ENCODE data around the gene BCAR3. TPM values are rescaled to one million over a fixed set of nuclear protein-coding genes. Genes with fewer than 3 reads are reported as not detected.

BCAR3 gene
- total RNA-seq, 3 donors from 2014 or later (not counting 1 experiment from before 2014, with no cell fraction given), result 0.52 to 6.5 (median 2.4) TPM

- no peaks in the 10 kb centered on the region for H3K36me3 ChIP-seq (ENCODE audit: control insufficient read depth, insufficient read depth, low read length)
- no peaks in the 10 kb centered on the region for H3K4me1 ChIP-seq (ENCODE audit: control insufficient read depth, insufficient read depth, low read length)
- no peak for TF ChIP-seq CTCF (IDR thresholded peaks at IDR 0.05)
- intact Hi-C loops (cut with micrococcal nuclease), result no loop called here
- ATAC-seq (no peak), DNase-seq (no peak)
- 64% methylated on average over 1 of the region's 1 CpG for WGBS (ENCODE audit: insufficient coverage)
- Mint-ChIP-seq H3K36me3 (no peaks in the 10 kb centered on the region), H3K4me3 (no peak overlapping the region), H3K9me3 (no peaks in the 10 kb centered on the region), H3K4me1 (peaks cover 0 to 6% of the 10 kb centered on the region in 2 donors), H3K27ac (no peak overlapping the region), H3K27me3 (ENCODE audit: low read depth in 2 of 2) (peaks cover 9 to 10% of the 10 kb centered on the region in 2 donors)
- H3K4me3 ChIP-seq (ENCODE audit: low read length), result no peak overlapping the region
- H3K27me3 ChIP-seq (ENCODE audit: control insufficient read depth, insufficient read depth, low read length), result peaks cover 3% of the 10 kb centered on the region
- no peaks in the 10 kb centered on the region for H3K9me3 ChIP-seq (ENCODE audit: control insufficient read depth, insufficient read depth, low read length)
- H3K27ac ChIP-seq (ENCODE audit: low read length), result no peak overlapping the region
These were observed 132.5 kb downstream of the BCAR3 start for GRCh38 chr1:93549131-93549530.

- H3K27ac Mint-ChIP-seq, result no peak overlapping the region
- no peaks in the 10 kb centered on the region for H3K9me3 Mint-ChIP-seq
- Histone ChIP-seq H3K27ac (ENCODE audit: low read length) (no peak overlapping the region), H3K27me3 (ENCODE audit: control insufficient read depth, insufficient read depth, low read length) (peaks cover 3% of the 10 kb centered on the region), H3K9me3 (ENCODE audit: control insufficient read depth, insufficient read depth, low read length) (no peaks in the 10 kb centered on the region), H3K4me1 (ENCODE audit: control insufficient read depth, insufficient read depth, low read length) (no peaks in the 10 kb centered on the region), H3K36me3 (ENCODE audit: control insufficient read depth, insufficient read depth, low read length) (no peaks in the 10 kb centered on the region), H3K4me3 (ENCODE audit: low read length) (no peak overlapping the region)
- no peak overlapping the region for H3K4me3 Mint-ChIP-seq
- peaks cover 0 to 2% of the 10 kb centered on the region in 2 donors for H3K27me3 Mint-ChIP-seq (ENCODE audit: low read depth in 2 of 2)
- ATAC-seq (no peak), DNase-seq (no peak)
- WGBS (ENCODE audit: insufficient coverage), result 90% methylated on average over 3 of the region's 3 CpGs
- no peaks in the 10 kb centered on the region for H3K4me1 Mint-ChIP-seq
- H3K36me3 Mint-ChIP-seq, result no peaks in the 10 kb centered on the region
- TF ChIP-seq CTCF (IDR thresholded peaks at IDR 0.05), result no peak
- intact Hi-C loops (cut with micrococcal nuclease), result no loop called here
These were observed 135.3 kb downstream of the BCAR3 start for GRCh38 chr1:93546162-93546863.

DNA sequence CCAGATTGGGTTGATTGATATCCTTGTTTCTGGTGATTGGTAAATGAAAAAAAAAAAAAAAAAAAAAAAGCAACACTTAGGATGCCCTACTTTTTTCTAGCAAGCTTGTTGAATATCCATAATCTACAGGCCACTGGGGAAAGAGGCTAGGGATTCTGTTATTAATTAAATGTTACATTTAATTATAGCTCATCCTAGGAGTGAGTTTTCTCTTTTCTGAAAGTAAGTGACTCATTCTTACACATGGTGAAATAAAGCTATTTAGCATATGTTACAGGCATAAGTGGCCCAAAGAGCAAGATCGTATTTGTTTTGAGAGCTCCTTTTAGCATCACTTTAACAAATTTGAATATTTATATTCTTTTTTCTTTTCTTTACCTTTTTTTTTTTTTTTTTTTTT lies 139.2 kb downstream of the BCAR3 start:
- intact Hi-C loops (cut with micrococcal nuclease), result no loop called here
- Mint-ChIP-seq H3K9me3 (no peaks in the 10 kb centered on the region), H3K4me1 (no peaks in the 10 kb centered on the region), H3K4me3 (no peak overlapping the region), H3K27ac (no peak overlapping the region), H3K36me3 (no peaks in the 10 kb centered on the region), H3K27me3 (ENCODE audit: low read depth in 2 of 2) (peaks cover 2 to 6% of the 10 kb centered on the region in 2 donors)
- Histone ChIP-seq H3K27me3 (ENCODE audit: control insufficient read depth, insufficient read depth, low read length) (no peaks in the 10 kb centered on the region), H3K27ac (ENCODE audit: low read length) (no peak overlapping the region), H3K9me3 (ENCODE audit: control insufficient read depth, insufficient read depth, low read length) (no peaks in the 10 kb centered on the region), H3K4me3 (ENCODE audit: low read length) (no peak overlapping the region), H3K36me3 (ENCODE audit: control insufficient read depth, insufficient read depth, low read length) (no peaks in the 10 kb centered on the region), H3K4me1 (ENCODE audit: control insufficient read depth, insufficient read depth, low read length) (no peaks in the 10 kb centered on the region)
- no peak for TF ChIP-seq CTCF (IDR thresholded peaks at IDR 0.05)
- ATAC-seq (no peak), DNase-seq (no peak)
- no CpG with 5 or more reads among the region's 1 CpG for whole genome bisulfite sequencing (ENCODE audit: insufficient coverage)

DNA sequence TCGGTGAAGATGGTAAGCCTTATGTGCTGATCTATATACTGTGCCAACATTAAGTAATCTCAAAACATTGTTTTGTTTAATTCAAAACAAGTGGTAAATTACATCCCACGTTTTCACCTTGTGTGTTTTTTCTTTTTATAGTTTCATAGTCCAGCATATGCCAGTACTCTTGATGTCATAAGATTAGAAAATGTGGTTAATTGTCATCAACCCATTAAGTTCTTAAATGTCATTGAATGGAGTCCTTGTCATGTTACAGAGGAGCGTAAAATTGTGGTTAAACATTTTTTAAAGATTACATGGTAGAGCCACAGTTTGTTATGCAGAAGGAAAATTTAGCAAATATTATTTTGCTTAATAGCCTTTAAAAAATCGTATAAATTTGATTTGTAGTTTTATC lies 140.6 kb downstream of the BCAR3 start:
- Histone ChIP-seq H3K9me3 (ENCODE audit: control insufficient read depth, insufficient read depth, low read length) (no peaks in the 10 kb centered on the region), H3K27ac (ENCODE audit: low read length) (no peak overlapping the region), H3K4me3 (ENCODE audit: low read length) (no peak overlapping the region), H3K27me3 (ENCODE audit: control insufficient read depth, insufficient read depth, low read length) (no peaks in the 10 kb centered on the region), H3K4me1 (ENCODE audit: control insufficient read depth, insufficient read depth, low read length) (no peaks in the 10 kb centered on the region), H3K36me3 (ENCODE audit: control insufficient read depth, insufficient read depth, low read length) (no peaks in the 10 kb centered on the region)
- Mint-ChIP-seq H3K36me3 (no peaks in the 10 kb centered on the region), H3K27ac (no peak overlapping the region), H3K4me1 (no peaks in the 10 kb centered on the region), H3K4me3 (no peak overlapping the region), H3K9me3 (no peaks in the 10 kb centered on the region), H3K27me3 (ENCODE audit: low read depth in 2 of 2) (peaks cover 2 to 6% of the 10 kb centered on the region in 2 donors)
- no peak for DNase-seq
- no peak for ATAC-seq
- intact Hi-C loops (cut with micrococcal nuclease), result no loop called here
- no peak for TF ChIP-seq CTCF (IDR thresholded peaks at IDR 0.05)
- WGBS (ENCODE audit: insufficient coverage), result 80% methylated on average over 1 of the region's 4 CpGs

All from natural killer cell (primary cell).